GM18526 (cell line): ENCODE results near the gene SVOP.

ENCODE experiments used
- POLR2A ChIP-seq: IDR thresholded peaks from 3 replicates; pipeline ENCODE4 v1.6.1; 2011; ENCODE audit not compliant: insufficient read length; ENCODE audit errors: extremely low read depth

SVOP gene

GRCh38 chr12:108860443-108860842 is 160.4 kb downstream of the SVOP start:
- TF ChIP-seq POLR2A = no peak

- no peak for TF ChIP-seq POLR2A
These were observed 161.0 kb downstream of the SVOP start for GRCh38 chr12:108859923-108860291.

- no peak for TF ChIP-seq POLR2A
These were observed 162.4 kb downstream of the SVOP start for GRCh38 chr12:108858311-108859074.
